Skin epidermis (tissue), 12 donors: ENCODE results near the gene ARRDC4.

Experiments
- H3K27ac ChIP-seq, 21 experiments: fragments of 200-600 bp; sonication (generic) in 11 of 21; one replicate each; pipeline ENCODE4 v1.5.0; 2020; ENCODE audit warnings: mild to moderate bottlenecking in 3 of 21, inconsistent platforms in 2 of 21, moderate library complexity in 2 of 21
- H3K4me3 ChIP-seq, 7 experiments: fragments of 200-600 bp; sonication (generic) in 2 of 7; one replicate each; pipeline ENCODE4 v1.5.0; 2020; ENCODE audit warnings: inconsistent platforms in 2 of 7, mild to moderate bottlenecking in 2 of 7, moderate library complexity in 1 of 7

The ARRDC4 gene

DNA sequence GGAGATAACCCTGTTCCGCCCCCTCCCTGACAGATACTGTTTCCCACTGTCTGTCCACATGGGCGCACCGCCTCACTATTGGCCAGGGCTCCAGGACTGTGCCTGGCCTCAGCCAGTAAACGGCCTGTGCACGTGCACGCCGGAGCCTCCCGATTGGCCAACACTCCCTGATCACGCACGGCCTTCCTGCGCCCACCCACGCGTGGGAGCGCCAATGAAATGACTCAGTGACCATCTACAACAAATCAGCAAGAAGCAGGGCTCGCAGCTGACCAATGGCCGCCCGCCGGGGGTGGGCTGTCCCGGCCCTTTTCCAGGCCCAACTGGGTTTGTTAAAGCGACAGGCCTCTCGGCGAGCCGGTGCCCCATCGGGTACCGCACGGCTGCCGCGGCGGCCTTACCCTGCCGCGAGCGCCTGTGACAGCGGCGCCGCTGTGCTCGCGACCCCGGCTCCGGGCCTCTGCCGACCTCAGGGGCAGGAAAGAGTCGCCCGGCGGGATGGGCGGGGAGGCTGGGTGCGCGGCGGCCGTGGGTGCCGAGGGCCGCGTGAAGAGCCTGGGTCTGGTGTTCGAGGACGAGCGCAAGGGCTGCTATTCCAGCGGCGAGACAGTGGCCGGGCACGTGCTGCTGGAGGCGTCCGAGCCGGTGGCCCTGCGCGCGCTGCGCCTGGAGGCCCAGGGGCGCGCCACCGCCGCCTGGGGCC lies at the start of gene ARRDC4:
TSS of gene ARRDC4 (plus strand) at position 340 of the 703 bp plus-strand sequence. CDS start at position 499, 159 bp downstream.
- Histone ChIP-seq H3K27ac (peak within 1 kb of the TSS; percentile 77 to 97 (median 91)), H3K4me3 (peak within 1 kb of the TSS; percentile 58 to 99 (median 75))

GRCh38 chr15:97914711-97915110 lies 45.8 kb upstream of the ARRDC4 start:
- no peak overlapping the region for H3K4me3 ChIP-seq

GRCh38 chr15:97915261-97915660 lies 45.2 kb upstream of the ARRDC4 start:
- Histone ChIP-seq H3K4me3 (no peak overlapping the region), H3K27ac (no peak overlapping the region)

More at GRCh38 chr15:97914711-97915110, 45.8 kb upstream of the ARRDC4 start:
- H3K27ac ChIP-seq = no peak overlapping the region

GRCh38 chr15:97921296-97921865 lies 39.1 kb upstream of the ARRDC4 start:
- Histone ChIP-seq H3K4me3 (no peak overlapping the region), H3K27ac (no peak overlapping the region)

GRCh38 chr15:97929456-97930229 lies 30.9 kb upstream of the ARRDC4 start:
- Histone ChIP-seq H3K27ac (peak overlapping the region in 2 of 21 experiments; percentile 7 to 72), H3K4me3 (no peak overlapping the region)

GRCh38 chr15:97930230-97930629 lies 30.3 kb upstream of the ARRDC4 start:
- Histone ChIP-seq H3K27ac (peak overlapping the region in 4 of 21 experiments; percentile 7 to 72 (median 38)), H3K4me3 (no peak overlapping the region)

DNA sequence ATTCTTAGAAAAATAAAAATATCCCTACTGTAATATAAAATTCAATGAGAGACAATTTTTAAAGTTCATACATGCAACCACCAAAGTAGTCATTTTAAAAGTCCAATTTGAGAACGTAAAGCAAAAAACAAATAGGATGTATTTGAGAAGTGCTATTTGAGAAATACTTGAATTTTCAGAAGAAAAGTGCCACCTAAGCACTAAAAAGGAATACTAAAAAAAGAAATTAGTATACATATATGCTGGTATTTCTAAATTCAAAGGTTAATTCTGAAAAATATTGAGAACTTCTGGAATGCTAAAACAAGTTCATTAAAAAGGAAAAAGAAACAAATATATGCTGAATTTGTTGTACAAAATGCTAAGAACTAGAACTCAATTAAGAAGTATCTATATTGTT lies 29.2 kb upstream of the ARRDC4 start:
- Histone ChIP-seq H3K27ac (peak overlapping the region in 1 of 21 experiments; percentile 72), H3K4me3 (no peak overlapping the region)

GRCh38 chr15:97933589-97933988 lies 26.9 kb upstream of the ARRDC4 start:
- Histone ChIP-seq H3K27ac (no peak overlapping the region), H3K4me3 (no peak overlapping the region)

DNA sequence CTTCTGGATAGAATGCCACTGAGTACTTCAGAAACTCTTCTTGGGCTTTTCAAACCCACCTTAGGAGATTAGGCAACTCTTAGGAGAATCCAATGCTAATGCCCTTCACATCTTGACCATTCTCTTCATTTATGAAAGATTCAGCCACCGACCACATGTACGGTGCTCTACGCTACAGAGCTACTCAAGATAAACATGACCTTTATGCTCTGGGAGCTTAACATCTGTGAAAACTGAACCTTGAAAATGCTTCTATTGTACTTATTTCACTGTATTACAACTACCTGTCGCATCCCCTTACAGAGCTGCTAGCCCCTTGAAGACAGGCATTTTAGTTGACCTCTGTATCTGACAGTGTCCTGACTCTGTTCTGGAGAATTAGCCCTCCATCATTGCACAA lies 19.5 kb upstream of the ARRDC4 start:
- no peak overlapping the region for H3K4me3 ChIP-seq

GRCh38 chr15:97941572-97941971 lies 18.9 kb upstream of the ARRDC4 start:
- no peak overlapping the region for H3K4me3 ChIP-seq
- no peak overlapping the region for H3K27ac ChIP-seq

More for the DNA sequence above, 19.5 kb upstream of the ARRDC4 start:
- no peak overlapping the region for H3K27ac ChIP-seq

DNA sequence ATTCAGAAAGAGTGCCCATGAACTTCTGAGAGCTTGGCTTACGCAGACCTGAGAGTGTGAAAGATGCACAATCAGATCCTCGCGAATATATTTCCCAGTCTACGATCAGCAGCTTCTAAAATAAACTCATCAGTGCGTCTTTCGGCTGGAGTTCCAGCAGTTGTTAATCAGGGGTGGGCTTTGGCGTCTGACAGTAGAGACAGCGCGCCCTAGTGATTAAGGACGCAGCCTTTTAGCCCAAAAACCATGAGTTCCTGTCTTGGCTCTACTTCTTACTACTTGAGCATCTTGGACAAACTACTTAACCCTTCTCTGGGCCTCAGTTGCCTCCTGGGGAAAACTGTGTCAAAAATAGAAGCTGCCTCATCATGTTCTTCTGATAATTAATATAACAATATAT lies 15.8 kb upstream of the ARRDC4 start:
- Histone ChIP-seq H3K27ac (no peak overlapping the region), H3K4me3 (no peak overlapping the region)

DNA sequence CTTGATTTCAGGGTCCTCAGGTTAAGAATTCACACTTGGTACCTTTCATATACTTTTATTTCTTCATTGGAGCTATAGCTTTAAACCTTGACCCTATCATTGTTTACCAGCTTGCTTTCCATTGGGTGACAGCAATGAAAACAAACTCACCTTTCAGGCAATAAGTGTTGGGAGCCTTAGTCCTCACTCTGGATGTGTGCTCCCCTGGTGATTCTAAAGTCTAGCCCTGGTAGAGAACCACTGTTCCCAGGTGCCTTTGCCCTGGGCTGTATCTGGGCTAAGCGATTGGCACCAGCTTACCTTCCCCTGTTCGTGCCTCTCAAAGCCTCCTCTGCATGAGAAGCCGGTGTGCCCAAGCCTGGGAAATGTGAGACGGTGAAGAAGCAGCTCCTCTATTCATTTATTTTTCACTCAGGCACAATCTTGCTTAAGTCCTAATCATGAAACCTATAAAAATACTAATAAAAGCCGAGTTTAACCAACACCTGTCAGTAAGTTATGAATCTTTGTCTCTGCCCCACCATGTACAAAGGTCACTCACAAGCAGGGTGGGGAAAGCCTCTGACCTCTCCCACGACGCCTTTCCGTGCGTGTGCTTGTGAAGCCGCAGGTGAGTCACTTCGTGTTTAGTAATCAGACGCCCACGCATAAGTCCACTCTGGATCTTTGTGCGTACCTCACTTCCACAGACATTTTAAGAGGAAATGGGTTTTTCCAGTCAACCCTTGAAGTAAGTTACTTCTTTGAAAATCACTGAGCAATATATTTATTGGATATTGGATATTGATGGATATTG lies 12.8 kb upstream of the ARRDC4 start:
- H3K4me3 ChIP-seq = no peak overlapping the region
- no peak overlapping the region for H3K27ac ChIP-seq

DNA sequence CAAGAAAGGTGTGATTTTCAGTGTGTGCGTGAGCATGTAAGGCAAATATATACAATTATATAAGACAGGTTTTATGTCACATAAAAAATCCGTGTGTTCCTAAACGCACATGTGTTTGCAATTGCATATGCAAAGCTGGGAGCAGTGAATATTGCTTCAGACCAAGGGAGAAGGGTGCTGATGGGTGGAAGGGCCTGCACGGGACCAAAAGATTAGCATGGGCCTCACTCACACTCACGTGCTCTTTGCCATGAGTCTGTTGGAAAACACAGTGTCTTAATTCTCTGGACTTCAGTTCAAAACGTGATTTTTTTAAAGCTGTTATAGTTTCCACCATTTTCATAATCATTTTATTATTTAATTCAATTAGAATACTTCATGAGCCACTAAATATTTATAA lies 7.2 kb upstream of the ARRDC4 start:
- no peak overlapping the region for H3K4me3 ChIP-seq
- H3K27ac ChIP-seq = no peak overlapping the region

DNA sequence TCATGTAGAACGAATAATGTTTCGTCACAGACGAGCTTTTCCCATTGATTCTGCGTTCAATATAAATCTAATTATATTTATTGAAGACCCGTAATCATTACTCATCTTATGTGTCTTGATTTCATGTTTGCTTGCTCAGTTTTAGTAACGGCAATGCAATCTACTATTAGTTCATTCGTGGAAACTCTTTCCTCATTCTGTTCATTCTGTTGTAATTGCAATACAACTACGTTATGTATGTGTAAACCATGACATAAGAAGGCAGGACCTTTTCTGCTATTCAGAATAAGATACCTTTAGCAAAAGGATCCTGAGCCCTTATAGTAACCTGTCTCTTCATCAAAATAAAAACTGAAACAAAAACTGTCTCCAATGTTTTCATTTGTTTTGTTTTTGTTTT lies 6.8 kb upstream of the ARRDC4 start:
- H3K27ac ChIP-seq = no peak overlapping the region
- H3K4me3 ChIP-seq = no peak overlapping the region

DNA sequence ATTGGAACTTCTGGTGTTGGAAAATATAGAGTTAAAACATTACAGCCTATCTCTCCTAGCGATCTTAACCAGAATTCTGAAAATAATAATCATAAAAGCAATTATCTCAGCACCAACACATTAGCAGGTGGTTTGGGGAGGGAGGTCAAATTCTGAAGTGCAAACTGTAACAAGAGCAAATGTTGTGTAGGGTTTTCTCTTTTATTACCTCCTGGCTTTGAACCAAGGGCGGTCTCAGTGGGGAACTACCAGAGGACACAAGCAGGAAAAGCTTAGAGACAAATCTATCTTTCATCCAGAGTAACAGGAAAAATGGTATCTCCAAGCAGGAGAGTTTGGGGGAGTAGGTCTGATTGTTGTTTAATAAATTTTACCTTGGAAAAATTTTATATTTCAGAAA lies 5.5 kb upstream of the ARRDC4 start:
- Histone ChIP-seq H3K27ac (no peak overlapping the region), H3K4me3 (no peak overlapping the region)

- H3K4me3 ChIP-seq = no peak overlapping the region
- no peak overlapping the region for H3K27ac ChIP-seq
Observed at GRCh38 chr15:97955529-97955928, 5.0 kb upstream of the ARRDC4 start.

DNA sequence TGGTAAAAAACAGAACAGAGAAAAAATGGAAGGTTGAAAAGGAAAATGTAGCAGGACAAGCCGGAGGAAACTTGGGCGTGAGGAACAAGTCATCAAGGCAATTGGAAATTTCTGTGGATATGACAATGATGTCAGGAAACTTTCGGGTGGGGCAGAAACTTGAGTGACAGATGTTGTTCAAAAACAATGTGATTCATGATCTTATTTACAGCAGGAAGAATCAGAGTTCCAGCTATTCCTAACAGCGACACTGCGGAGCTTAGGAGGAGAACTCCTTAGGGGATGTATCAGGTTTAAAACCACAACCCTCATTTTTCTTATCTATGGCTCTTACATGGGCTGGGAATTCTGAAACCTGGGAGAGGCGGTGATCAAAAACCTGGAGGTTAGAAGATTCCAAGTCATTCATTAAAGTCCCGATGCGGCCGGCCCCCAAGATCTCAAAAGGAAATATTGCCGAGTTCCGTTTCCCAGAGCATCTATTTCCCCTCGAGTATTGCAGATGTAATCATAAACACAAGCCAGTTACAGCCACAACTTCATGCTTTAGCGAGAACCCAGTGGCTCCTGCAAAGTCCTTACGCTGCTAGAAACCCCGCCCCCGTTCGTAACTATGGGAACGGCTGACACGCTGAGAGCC lies 659 bp upstream of the ARRDC4 start:
- Histone ChIP-seq H3K4me3 (peak overlapping the region in 6 of 7 experiments; percentile 19 to 99 (median 54)), H3K27ac (peak overlapping the region in 13 of 21 experiments; percentile 4 to 75 (median 56))

DNA sequence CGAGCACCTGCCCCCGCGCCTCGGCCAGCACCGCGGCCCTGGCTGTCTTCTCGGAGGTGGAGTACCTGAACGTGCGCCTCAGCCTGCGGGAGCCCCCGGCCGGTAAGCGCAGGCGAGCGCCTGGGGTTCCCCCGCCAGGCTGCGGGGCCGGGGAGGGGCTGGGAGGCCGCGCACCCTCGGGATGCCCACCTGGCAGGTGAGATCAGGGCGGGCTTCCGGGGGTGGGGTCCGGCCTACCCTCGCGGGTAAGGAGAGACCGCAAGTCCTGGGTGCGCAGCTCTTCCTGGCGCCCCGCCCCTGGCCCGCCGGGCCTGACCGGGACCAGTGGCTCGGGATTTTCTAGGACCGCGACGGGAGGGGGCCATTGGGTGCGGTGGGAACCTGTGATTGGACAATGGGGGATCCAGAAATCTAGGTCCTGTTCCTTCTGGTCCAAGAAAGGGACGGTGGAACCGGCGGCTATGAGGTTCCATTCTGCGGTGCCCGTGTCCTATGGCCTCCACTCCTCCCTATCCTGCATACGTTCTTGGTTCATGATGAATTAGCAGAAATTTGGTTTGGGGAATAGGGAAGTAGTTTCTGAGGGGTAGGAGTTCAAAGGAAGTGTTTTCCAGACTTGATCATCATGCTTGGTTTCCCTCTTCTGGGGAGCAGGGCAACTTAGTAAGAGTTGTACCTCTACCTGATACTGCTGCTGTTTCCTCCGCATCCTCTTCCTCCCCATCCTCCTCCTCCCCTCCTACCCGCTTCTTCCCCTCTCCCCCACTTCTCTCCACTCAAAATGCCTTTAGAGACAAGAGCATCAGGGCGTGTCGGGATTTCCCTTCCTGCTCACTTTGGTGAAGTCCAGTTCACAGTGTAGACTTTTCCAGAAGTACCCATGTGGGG lies 808 bp downstream of the ARRDC4 start:
- H3K4me3 ChIP-seq = peak overlapping the region; percentile 58 to 99 (median 75)
- H3K27ac ChIP-seq = peak overlapping the region; percentile 77 to 97 (median 91)
